ENCODE data around the gene MAD1L1.
"Not testable (repeated sequence)": the region's sequence is repeated elsewhere in the genome, so short reads cannot be mapped to it uniquely, and the experiment has no call there.

Gene MAD1L1

DNA sequence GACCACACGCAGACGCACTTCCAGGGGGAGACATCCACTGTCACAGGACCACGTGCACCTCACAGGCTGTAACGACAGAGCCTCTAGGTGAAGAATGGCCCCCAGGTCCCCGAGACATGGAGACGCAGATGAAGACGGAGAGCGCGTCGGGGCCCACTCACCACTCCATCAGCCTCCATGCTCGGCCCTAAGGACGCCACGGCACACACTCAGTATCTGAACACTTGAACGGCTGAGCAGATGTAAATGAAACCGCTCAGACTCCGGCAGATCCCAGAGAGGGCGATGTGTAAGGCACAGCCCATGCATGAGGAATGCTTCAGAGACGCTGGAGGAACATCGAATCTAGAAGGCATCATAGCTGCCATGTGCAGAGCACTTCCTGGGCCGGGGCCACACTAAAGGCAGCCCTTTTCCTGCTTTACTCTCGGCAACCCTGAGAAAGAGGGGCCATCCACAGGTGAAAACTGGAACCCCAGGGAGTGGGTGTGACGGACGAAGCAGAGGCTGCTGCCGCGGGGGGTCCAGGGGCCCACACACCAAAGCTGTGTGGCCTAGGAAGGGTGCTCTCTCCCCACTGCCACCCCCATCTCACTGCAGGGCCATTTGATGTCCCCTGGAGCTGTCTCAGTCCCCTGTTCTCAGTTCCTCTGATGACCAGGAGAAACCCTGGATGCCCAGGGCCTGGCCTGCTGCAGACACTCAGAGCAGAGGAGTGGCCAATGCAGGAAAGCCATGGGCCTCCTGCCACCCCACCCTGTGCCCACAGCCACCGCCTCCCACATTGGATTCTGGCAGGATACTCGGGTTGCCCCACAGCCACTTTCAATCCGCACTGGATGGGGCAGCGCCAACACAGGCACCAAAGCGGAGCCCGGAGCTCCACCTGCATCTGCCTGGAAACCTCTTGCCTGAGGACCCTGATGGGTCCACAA lies 253.8 kb downstream of the MAD1L1 start:
- H3K9me3 ChIP-seq (ENCODE audit: low read depth, low read length) = no peaks in the 10 kb centered on the region
- no peak for DNase-seq (ENCODE audit: low read depth, low spot score)
- no peak overlapping the region for H3K4me3 ChIP-seq
- H3K9ac ChIP-seq (ENCODE audit: insufficient read length) = no peak overlapping the region
- TF ChIP-seq FOXP2 (optimal IDR thresholded peaks at IDR 0.05; ENCODE audit: control extremely low read depth, extremely low read length, insufficient read depth) (no peak), EZH2 (IDR thresholded peaks at IDR 0.05) (no peak), POLR2AphosphoS5 (IDR thresholded peaks at IDR 0.05; ENCODE audit: borderline replicate concordance, low read depth, low read length) (no peak)
- H3K27ac ChIP-seq = no peak overlapping the region
- H3K36me3 ChIP-seq (ENCODE audit: insufficient read depth, low read length) = no peaks in the 10 kb centered on the region; the same call in 1 of the 2 replicates

DNA sequence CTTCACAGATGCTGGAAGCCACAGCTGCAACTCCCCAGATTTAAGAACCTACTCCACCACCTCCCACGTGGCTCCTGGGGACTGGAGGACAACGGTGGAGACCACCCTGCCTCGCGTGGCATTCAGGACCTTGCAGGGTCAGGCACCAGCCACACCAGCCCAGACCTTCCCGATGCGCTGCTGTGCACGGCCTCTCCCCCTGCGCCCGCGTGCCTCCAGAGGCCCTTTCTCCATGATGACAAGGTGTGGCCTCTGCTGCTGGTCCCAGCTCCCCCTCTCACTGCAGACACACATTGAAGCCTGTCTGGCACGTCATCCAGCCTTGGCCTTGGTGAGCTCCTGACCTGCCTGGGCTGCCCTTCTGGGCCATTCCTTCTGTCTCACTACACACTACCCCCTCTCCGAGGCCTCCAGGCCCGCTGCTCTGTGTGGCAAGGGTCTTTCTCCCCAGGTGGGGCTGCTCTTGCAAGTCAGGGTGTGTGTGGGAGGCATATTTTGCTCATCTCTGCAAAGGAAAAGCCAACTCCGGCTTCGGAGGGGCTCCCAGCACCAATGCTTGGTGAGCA lies 254.8 kb downstream of the MAD1L1 start:
- H3K27ac ChIP-seq = no peak overlapping the region
- no peak overlapping the region for H3K4me3 ChIP-seq
- no peak overlapping the region for H3K9ac ChIP-seq (ENCODE audit: insufficient read length)
- H3K36me3 ChIP-seq (ENCODE audit: insufficient read depth, low read length) = no peaks in the 10 kb centered on the region; the same call in 1 of the 2 replicates
- TF ChIP-seq POLR2AphosphoS5 (IDR thresholded peaks at IDR 0.05; ENCODE audit: borderline replicate concordance, low read depth, low read length) (no peak), FOXP2 (optimal IDR thresholded peaks at IDR 0.05; ENCODE audit: control extremely low read depth, extremely low read length, insufficient read depth) (no peak), EZH2 (IDR thresholded peaks at IDR 0.05) (no peak)
- no peak for DNase-seq (ENCODE audit: low read depth, low spot score)
- no peaks in the 10 kb centered on the region for H3K9me3 ChIP-seq (ENCODE audit: low read depth, low read length)

DNA sequence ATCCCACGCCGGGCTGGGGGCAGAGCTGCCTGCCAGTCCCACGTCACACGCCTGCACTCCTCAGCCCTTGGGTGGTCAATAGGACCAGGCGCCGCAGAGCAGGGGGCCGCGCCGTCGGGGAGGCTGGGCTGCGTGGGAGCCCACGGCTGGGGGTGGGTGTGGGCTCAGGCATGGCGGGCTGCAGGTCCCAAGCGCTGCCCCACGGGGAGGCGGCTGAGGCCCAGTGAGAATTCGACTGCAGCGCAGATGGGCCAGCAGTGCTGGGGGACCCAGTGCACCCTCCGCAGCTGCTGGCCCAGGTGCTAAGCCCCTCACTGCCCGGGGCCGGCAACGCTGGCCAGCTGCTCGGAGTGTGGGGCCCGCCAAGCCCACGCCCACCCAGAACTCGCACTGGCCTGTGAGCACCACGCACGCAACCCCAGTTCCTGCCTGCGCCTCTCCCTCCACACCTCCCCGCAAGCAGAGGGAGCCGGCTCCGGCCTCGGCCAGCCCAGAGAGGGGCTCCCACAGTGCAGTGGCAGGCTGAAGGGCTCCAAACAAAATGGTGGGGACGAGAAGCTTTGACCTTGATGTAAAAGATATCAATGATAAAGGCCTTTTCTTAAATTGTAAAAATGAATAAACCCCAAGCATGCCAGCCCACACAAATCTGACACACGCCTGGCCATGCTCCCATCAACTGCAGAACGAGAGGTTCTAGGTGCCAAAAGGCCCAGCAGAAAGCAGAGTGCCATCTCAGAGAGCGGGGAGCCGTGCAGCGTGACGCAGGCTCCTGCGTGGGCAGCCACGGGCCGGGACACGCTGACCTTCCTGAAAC lies 255.5 kb downstream of the MAD1L1 start:
- Histone ChIP-seq H3K27ac (no peak overlapping the region), H3K9me3 (ENCODE audit: low read depth, low read length) (no peaks in the 10 kb centered on the region), H3K36me3 (ENCODE audit: insufficient read depth, low read length) (no peaks in the 10 kb centered on the region; the same call in 1 of the 2 replicates), H3K9ac (ENCODE audit: insufficient read length) (no peak overlapping the region), H3K4me3 (no peak overlapping the region)
- no peak for DNase-seq (ENCODE audit: low read depth, low spot score)
- TF ChIP-seq POLR2AphosphoS5 (IDR thresholded peaks at IDR 0.05; ENCODE audit: borderline replicate concordance, low read depth, low read length) = no peak
- no peak for TF ChIP-seq FOXP2 (optimal IDR thresholded peaks at IDR 0.05; ENCODE audit: control extremely low read depth, extremely low read length, insufficient read depth)

DNA sequence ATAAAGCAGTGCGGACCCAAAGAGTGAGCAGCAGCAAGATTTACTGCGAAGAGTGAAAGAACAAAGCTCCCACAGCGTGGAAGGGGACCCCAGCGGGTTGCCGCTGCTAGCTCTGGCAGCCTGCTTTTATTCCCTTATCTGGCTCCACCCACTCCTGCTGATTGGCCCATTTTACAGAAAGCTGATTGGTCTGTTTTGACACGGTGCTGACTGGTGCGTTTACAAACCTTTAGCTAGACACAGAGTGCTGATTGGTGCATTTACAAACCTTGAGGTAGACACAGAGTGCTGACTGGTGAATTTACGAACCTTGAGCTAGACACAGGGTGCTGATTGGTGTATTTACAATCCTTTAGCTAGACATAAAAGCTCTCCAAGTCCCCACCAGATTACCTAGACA lies 256.2 kb downstream of the MAD1L1 start:
- DNase-seq (ENCODE audit: low read depth, low spot score) = not testable (repeated sequence)

DNA sequence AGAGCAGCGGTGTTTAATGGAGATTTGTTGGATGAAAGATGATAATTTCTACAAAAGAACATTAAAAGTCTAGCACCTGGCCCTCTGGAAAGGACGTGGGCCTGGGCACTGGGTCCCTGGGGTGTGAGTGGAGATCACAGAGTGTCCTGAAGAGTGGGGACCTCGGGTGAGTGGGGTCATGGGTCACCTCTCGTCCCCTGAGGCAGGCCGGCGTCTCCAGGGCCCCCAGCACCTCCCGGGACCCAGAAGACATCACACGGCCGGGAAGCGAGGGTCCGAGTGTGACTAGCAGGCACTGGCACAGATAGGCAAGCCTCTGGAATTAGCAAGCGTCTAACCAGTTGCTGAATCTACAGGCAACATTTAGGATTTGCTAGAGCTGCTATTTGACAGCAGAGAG lies 257.2 kb downstream of the MAD1L1 start:
- H3K27ac ChIP-seq = no peak overlapping the region
- DNase-seq (ENCODE audit: low read depth, low spot score) = no peak
- no peak overlapping the region for H3K4me3 ChIP-seq
- TF ChIP-seq POLR2AphosphoS5 (IDR thresholded peaks at IDR 0.05; ENCODE audit: borderline replicate concordance, low read depth, low read length) = no peak
- no peaks in the 10 kb centered on the region; the same call in 1 of the 2 replicates for H3K36me3 ChIP-seq (ENCODE audit: insufficient read depth, low read length)
- no peaks in the 10 kb centered on the region for H3K9me3 ChIP-seq (ENCODE audit: low read depth, low read length)
- H3K9ac ChIP-seq (ENCODE audit: insufficient read length) = no peak overlapping the region

More for the DNA sequence above, 256.2 kb downstream of the MAD1L1 start:
- H3K27ac ChIP-seq; H3K9me3 ChIP-seq (ENCODE audit: low read depth, low read length); H3K4me3 ChIP-seq; H3K36me3 ChIP-seq (ENCODE audit: insufficient read depth, low read length); H3K9ac ChIP-seq (ENCODE audit: insufficient read length): not testable (repeated sequence)

DNA sequence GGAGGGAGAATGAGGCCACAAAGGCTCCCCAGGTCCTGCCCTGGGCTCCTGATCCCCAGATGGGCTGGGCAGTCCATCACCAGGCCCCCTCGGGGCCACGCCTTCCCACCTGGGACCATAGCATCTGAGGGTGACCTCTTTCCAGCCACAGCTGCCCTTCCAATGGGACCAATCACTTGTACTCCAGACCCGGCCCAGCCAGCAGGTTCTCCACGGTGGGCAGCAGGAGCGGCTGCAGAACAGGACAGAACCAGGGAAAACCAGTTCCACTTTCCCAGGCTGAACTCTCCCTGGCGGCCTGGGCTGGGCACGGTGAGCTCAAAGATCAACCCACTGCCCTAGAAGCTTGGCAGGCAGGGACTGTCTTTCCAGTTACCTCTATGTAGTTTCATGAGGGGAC lies 257.6 kb downstream of the MAD1L1 start:
- H3K9me3 ChIP-seq (ENCODE audit: low read depth, low read length) = no peaks in the 10 kb centered on the region
- H3K9ac ChIP-seq (ENCODE audit: insufficient read length) = no peak overlapping the region
- H3K27ac ChIP-seq = no peak overlapping the region
- H3K36me3 ChIP-seq (ENCODE audit: insufficient read depth, low read length) = no peaks in the 10 kb centered on the region; the same call in 1 of the 2 replicates
- no peak for TF ChIP-seq FOXP2 (optimal IDR thresholded peaks at IDR 0.05; ENCODE audit: control extremely low read depth, extremely low read length, insufficient read depth)
- TF ChIP-seq EZH2 (IDR thresholded peaks at IDR 0.05) = no peak
- no peak for TF ChIP-seq POLR2AphosphoS5 (IDR thresholded peaks at IDR 0.05; ENCODE audit: borderline replicate concordance, low read depth, low read length)
- DNase-seq (ENCODE audit: low read depth, low spot score) = no peak
- no peak overlapping the region for H3K4me3 ChIP-seq

DNA sequence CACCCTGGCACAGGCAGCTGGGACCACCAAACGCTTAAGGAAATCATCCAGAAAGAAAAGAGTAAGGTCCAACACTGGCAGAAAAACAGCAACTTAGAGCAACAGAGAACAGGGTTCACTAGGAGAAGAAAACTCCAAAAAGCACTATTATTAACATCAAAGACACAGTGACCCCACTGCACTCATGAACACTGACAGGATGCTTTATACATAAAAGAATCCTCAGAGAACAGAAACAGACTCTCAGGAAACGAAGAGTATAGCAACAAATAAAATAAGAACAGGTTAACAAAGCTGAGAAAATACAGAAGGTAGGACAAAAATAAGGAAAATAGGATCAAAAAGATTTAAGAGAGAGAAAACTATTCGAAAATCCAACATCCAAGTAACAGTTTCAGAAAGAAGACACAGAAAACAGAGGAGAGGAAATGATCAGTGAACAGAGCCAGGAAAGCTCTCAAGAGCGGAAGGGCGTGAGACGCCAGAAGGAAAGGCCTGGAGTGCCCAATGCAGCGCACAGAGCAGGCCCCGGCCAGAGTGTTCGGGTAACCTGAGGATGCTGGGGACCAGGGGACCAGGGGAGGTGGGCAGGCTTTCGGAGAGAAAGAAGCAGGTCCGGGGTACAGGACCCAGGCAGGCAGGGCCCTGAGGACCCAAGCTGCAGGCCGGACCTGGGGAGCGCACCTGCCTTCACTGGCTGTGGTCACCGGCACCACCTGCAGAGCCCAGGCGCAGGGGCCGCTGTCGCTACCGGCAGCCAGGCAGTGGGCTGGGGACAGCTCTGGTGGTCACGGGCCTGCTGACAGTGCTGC lies 258.2 kb downstream of the MAD1L1 start:
- DNase-seq (ENCODE audit: low read depth, low spot score) = no peak
- H3K9me3 ChIP-seq (ENCODE audit: low read depth, low read length) = no peaks in the 10 kb centered on the region
- H3K9ac ChIP-seq (ENCODE audit: insufficient read length) = no peak overlapping the region
- H3K27ac ChIP-seq = no peak overlapping the region
- TF ChIP-seq FOXP2 (optimal IDR thresholded peaks at IDR 0.05; ENCODE audit: control extremely low read depth, extremely low read length, insufficient read depth) = no peak
- TF ChIP-seq EZH2 (IDR thresholded peaks at IDR 0.05) = no peak
- no peak for TF ChIP-seq POLR2AphosphoS5 (IDR thresholded peaks at IDR 0.05; ENCODE audit: borderline replicate concordance, low read depth, low read length)
- no peak overlapping the region for H3K4me3 ChIP-seq
- H3K36me3 ChIP-seq (ENCODE audit: insufficient read depth, low read length) = no peaks in the 10 kb centered on the region; the same call in 1 of the 2 replicates
